ENCODE data around the gene PXMP4.

Gene PXMP4

GRCh38 chr20:33719989-33720709, at the start of gene PXMP4:
TSS of gene PXMP4 (minus strand) at chr20:33720310. CDS start at chr20:33720207, 103 bp downstream.
- H3K4me3 ChIP-seq (ENCODE audit: low read depth, low read length): peak within 1 kb of the TSS; percentile 81

GRCh38 chr20:33769043-33769442, 48.9 kb upstream of the PXMP4 start:
- no peak for TF ChIP-seq CTCF (IDR thresholded peaks at IDR 0.05; ENCODE audit: low read depth, low read length)
- no peak overlapping the region for H3K4me3 ChIP-seq (ENCODE audit: low read depth, low read length)
- H3K9me3 ChIP-seq (ENCODE audit: severe bottlenecking): no peaks in the 10 kb centered on the region
- H3K36me3 ChIP-seq: no peaks in the 10 kb centered on the region
- H3K27ac ChIP-seq: no peak overlapping the region
- no peaks in the 10 kb centered on the region for H3K27me3 ChIP-seq (ENCODE audit: insufficient read depth, low read depth, severe bottlenecking)
- DNase-seq: no peak

More at GRCh38 chr20:33719989-33720709, at the start of gene PXMP4:
- H3K36me3 ChIP-seq: no peaks in the 10 kb centered on the region; the same call in 1 of the 2 replicates
- peak; percentile 92 for DNase-seq
- no peaks in the 10 kb centered on the region for H3K9me3 ChIP-seq (ENCODE audit: severe bottlenecking)
- no peak for TF ChIP-seq CTCF (IDR thresholded peaks at IDR 0.05; ENCODE audit: low read depth, low read length)
- no peaks in the 10 kb centered on the region for H3K27me3 ChIP-seq (ENCODE audit: insufficient read depth, low read depth, severe bottlenecking)
- H3K27ac ChIP-seq: peak within 1 kb of the TSS; percentile 47

- H3K36me3 ChIP-seq: no peaks in the 10 kb centered on the region
- H3K27ac ChIP-seq: no peak overlapping the region
- no peak overlapping the region for H3K4me3 ChIP-seq (ENCODE audit: low read depth, low read length)
- no peak for DNase-seq
- no peaks in the 10 kb centered on the region for H3K9me3 ChIP-seq (ENCODE audit: severe bottlenecking)
- TF ChIP-seq CTCF (IDR thresholded peaks at IDR 0.05; ENCODE audit: low read depth, low read length): no peak
- no peaks in the 10 kb centered on the region for H3K27me3 ChIP-seq (ENCODE audit: insufficient read depth, low read depth, severe bottlenecking)
Measured at GRCh38 chr20:33767777-33768138, 47.6 kb upstream of the PXMP4 start.

GRCh38 chr20:33766686-33767085, 46.6 kb upstream of the PXMP4 start:
- no peak for DNase-seq
- TF ChIP-seq CTCF (IDR thresholded peaks at IDR 0.05; ENCODE audit: low read depth, low read length): no peak
- Histone ChIP-seq H3K36me3 (no peaks in the 10 kb centered on the region), H3K27me3 (ENCODE audit: insufficient read depth, low read depth, severe bottlenecking) (no peaks in the 10 kb centered on the region), H3K27ac (no peak overlapping the region), H3K9me3 (ENCODE audit: severe bottlenecking) (no peaks in the 10 kb centered on the region), H3K4me3 (ENCODE audit: low read depth, low read length) (no peak overlapping the region)

GRCh38 chr20:33765592-33765991, 45.5 kb upstream of the PXMP4 start:
- no peaks in the 10 kb centered on the region for H3K9me3 ChIP-seq (ENCODE audit: severe bottlenecking)
- no peaks in the 10 kb centered on the region for H3K27me3 ChIP-seq (ENCODE audit: insufficient read depth, low read depth, severe bottlenecking)
- no peak overlapping the region for H3K27ac ChIP-seq
- DNase-seq: no peak
- TF ChIP-seq CTCF (IDR thresholded peaks at IDR 0.05; ENCODE audit: low read depth, low read length): no peak
- no peak overlapping the region for H3K4me3 ChIP-seq (ENCODE audit: low read depth, low read length)
- H3K36me3 ChIP-seq: no peaks in the 10 kb centered on the region

GRCh38 chr20:33765099-33765498, 45.0 kb upstream of the PXMP4 start:
- no peaks in the 10 kb centered on the region for H3K9me3 ChIP-seq (ENCODE audit: severe bottlenecking)
- TF ChIP-seq CTCF (IDR thresholded peaks at IDR 0.05; ENCODE audit: low read depth, low read length): no peak
- no peaks in the 10 kb centered on the region for H3K27me3 ChIP-seq (ENCODE audit: insufficient read depth, low read depth, severe bottlenecking)
- H3K27ac ChIP-seq: no peak overlapping the region
- H3K4me3 ChIP-seq (ENCODE audit: low read depth, low read length): no peak overlapping the region
- DNase-seq: no peak
- H3K36me3 ChIP-seq: no peaks in the 10 kb centered on the region
